22Rv1 (cell line): ENCODE measurements around the gene TSPAN18.

Source experiments
- ZFX ChIP-seq: fragments of 450-650 bp; IDR thresholded peaks from 2 replicates; pipeline ENCODE4 v1.6.1; 2017; ENCODE audit warnings: antibody characterized with exemption, borderline replicate concordance
- TF ChIP-seq, protein P1 (sequence below): fragments of 450-650 bp; IDR thresholded peaks from 2 replicates; pipeline ENCODE4 v1.5.1; 2017; ENCODE audit warnings: mild to moderate bottlenecking

DNA sequence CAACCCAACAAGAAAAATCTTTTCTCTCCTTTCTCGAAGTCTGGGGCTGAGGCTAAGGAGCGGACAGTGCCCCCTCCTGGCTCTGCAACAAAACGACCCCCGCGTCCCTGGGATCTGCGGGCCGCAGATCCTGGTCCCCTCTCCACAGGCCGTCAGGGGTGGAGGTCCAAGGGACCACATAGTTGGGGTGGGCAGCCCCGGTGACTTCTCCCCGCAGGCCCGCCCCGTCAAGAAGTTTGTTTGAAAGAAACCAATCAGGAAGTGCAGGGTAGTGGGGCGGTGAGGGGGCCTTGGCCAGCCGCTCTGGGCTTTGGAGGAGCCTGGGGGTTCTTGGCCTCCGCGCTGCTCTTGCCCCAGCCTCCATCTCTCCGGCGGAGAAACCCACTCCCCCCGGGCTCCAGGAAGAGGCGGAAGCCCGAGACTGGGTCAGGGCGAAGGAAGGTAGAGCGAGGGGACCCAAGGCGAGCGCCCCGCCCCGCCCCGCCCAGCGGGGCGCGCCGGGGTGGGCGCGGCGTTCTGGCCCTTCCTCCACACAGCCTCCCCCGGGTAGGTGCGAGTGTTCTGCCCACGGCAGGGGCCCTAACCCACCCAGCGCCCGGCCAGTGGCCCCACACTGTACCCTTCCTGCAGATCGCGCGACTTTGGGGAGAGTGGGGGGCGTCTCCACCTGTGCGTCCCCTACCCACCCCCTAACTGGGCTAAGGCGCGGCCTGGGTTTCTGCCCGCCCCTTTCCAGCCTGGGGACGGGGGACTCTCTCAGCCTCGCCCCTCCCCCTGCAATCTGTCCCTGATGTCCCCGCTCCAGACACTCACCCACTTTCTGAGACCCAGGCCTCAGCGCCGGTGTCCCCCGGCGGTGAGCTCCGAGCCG is 222.6 kb downstream of the TSPAN18 start:
- TF ChIP-seq, protein P1, sequence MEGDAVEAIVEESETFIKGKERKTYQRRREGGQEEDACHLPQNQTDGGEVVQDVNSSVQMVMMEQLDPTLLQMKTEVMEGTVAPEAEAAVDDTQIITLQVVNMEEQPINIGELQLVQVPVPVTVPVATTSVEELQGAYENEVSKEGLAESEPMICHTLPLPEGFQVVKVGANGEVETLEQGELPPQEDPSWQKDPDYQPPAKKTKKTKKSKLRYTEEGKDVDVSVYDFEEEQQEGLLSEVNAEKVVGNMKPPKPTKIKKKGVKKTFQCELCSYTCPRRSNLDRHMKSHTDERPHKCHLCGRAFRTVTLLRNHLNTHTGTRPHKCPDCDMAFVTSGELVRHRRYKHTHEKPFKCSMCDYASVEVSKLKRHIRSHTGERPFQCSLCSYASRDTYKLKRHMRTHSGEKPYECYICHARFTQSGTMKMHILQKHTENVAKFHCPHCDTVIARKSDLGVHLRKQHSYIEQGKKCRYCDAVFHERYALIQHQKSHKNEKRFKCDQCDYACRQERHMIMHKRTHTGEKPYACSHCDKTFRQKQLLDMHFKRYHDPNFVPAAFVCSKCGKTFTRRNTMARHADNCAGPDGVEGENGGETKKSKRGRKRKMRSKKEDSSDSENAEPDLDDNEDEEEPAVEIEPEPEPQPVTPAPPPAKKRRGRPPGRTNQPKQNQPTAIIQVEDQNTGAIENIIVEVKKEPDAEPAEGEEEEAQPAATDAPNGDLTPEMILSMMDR, result peak; percentile 45; the same call in 1 of the 2 replicates
- TF ChIP-seq ZFX, result no peak
